Lower lobe of right lung (tissue), 2 donors: ENCODE data around the gene FBL. TPM values are rescaled to one million over a fixed set of nuclear protein-coding genes. Genes with fewer than 3 reads are reported as not detected.

Experiments used
- ATAC-seq, 2 donors: fragments of 200-7000 bp; cut with Tn5 transposase; one replicate each; pipeline ENCODE4 v1.9.1; 2020 to 2022; ENCODE audit warnings: mild to moderate bottlenecking in 2 of 2, moderate library complexity in 2 of 2
- DNase-seq: peaks from one replicate; pipeline ENCODE4 v3.0.0-alpha.2; 2020
- H3K27ac ChIP-seq: fragments of 200-600 bp; one replicate; pipeline ENCODE4 v1.8.0; 2022
- H3K27me3 ChIP-seq: fragments of 200-600 bp; one replicate; pipeline ENCODE4 v1.8.0; 2022; ENCODE audit warnings: low read depth
- H3K36me3 ChIP-seq: fragments of 200-600 bp; one replicate; pipeline ENCODE4 v1.8.0; 2022; ENCODE audit warnings: mild to moderate bottlenecking
- H3K4me1 ChIP-seq: fragments of 200-600 bp; one replicate; pipeline ENCODE4 v1.8.0; 2022
- H3K4me3 ChIP-seq: fragments of 200-600 bp; one replicate; pipeline ENCODE4 v1.8.0; 2022; ENCODE audit warnings: mild to moderate bottlenecking
- H3K9me3 ChIP-seq: fragments of 200-600 bp; one replicate; pipeline ENCODE4 v1.8.0; 2022
- intact Hi-C: fragments of 100-400 bp; cut with DNase I; formaldehyde crosslinking; loops from one replicate; pipeline ENCODE4 v1.11.0; 2022
- total RNA-seq: library from RNA; stranded (reverse); fragmentation: NEBNext Ultra II Directional; extraction: Animal tissue kit (Norgen Biotek cat#: 25700); gene quantifications from one replicate; pipeline ENCODE4 v1.2.1, GENCODE V29; 2021
- TF ChIP-seq, protein P1 (sequence below): fragments of 200-600 bp; IDR thresholded peaks from one replicate; pipeline ENCODE4 v1.8.0; 2022; ENCODE audit warnings: antibody characterized with exemption, mild to moderate bottlenecking
- donor health status: DM: no; HTN: yes; CAD: no; lungs with severe emphysema.

Gene FBL
- total RNA-seq, 1 donor from 2014 or later: 117 TPM

DNA sequence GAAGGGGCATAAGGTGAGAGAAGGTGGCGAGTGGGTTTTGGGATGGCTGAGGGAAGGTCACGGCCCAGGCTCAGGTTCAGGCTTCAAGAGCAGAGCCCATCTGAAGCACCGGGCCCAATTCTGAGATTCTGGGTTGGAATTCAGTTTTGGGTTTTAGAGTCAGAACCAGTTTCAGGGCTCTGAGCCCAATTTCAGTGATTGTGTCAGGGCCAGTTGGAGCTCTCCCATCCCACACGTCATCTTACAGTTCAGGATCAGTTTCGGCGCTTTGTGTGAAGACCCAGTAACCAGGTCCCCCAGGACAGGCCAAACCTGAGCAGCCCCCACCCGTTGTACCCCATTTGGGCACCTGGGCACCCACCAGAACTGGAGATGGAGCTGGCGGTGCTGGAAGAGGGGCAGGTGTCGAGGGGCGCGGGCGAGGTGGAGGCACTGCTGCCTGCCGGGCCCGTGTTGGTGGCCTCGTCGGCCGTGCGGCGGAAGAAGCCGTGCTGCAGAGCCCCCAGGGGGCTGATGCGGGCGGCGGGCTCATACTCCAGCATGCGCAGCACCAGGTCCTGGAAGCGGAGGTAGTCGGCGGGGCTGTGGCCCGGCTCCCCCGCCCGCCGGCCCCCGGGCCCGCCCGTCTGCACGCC is 19.8 kb downstream of the FBL start:
- peaks cover 63% of the 10 kb centered on the region for H3K36me3 ChIP-seq
- no peak for ATAC-seq
- intact Hi-C loops: no loop called here

DNA sequence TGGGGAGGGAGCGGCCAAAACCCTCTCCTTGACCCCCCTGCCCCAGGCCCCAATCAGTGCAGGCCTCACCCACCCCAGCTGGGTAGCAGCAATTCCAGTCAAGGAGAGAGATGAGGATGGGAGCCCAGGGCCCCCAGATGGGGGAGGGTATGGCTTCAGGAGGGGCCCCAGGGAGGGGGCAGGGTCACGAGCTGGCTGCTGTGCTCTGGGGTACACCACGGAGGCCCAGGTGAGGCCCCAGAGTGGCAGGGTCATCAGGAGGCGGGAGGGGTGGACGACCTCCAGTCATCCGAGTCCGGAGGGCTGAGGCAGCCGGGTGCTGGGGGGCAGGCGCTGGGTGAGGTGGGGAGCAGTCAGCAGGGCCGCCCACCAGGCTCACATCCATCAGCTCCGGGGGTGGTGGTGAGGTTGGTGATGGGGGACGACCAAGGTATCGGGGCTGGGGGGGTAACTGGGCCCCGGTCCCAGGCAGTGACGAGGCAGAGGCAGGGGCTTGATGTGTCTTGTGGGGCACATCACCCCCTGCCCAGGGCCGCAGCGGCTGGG is 20.6 kb downstream of the FBL start:
- TF ChIP-seq, protein P1, sequence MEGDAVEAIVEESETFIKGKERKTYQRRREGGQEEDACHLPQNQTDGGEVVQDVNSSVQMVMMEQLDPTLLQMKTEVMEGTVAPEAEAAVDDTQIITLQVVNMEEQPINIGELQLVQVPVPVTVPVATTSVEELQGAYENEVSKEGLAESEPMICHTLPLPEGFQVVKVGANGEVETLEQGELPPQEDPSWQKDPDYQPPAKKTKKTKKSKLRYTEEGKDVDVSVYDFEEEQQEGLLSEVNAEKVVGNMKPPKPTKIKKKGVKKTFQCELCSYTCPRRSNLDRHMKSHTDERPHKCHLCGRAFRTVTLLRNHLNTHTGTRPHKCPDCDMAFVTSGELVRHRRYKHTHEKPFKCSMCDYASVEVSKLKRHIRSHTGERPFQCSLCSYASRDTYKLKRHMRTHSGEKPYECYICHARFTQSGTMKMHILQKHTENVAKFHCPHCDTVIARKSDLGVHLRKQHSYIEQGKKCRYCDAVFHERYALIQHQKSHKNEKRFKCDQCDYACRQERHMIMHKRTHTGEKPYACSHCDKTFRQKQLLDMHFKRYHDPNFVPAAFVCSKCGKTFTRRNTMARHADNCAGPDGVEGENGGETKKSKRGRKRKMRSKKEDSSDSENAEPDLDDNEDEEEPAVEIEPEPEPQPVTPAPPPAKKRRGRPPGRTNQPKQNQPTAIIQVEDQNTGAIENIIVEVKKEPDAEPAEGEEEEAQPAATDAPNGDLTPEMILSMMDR: no peak
- ATAC-seq (no peak), DNase-seq (no peak)
- Histone ChIP-seq H3K27me3 (no peaks in the 10 kb centered on the region), H3K36me3 (peaks cover 55% of the 10 kb centered on the region), H3K9me3 (no peaks in the 10 kb centered on the region), H3K4me1 (peaks cover 7% of the 10 kb centered on the region), H3K4me3 (no peak overlapping the region), H3K27ac (no peak overlapping the region)
- intact Hi-C loops: no loop called here

More for the DNA sequence above, 19.8 kb downstream of the FBL start:
- Histone ChIP-seq H3K27me3 (no peaks in the 10 kb centered on the region), H3K27ac (no peak overlapping the region), H3K4me3 (no peak overlapping the region), H3K9me3 (no peaks in the 10 kb centered on the region), H3K4me1 (peaks cover 7% of the 10 kb centered on the region)
- TF ChIP-seq, protein P1: no peak
- no peak for DNase-seq

DNA sequence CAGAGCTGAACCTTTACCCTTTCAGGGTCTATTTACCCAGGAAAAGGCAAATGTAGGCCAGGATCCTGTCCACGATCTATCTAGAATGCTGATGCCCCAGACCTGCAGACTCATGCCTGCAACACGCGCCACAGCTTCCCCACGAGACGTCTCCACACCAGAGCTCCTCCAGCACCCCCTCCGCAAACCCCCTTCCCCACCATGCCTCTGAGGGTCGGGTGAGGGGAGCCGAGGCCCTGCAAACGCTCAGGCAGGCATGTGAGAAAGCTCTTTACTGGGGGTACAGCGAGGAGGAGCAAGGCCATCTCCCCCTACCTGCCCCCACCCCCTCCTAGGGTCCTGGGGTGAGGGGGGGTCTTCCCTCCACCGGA is 21.1 kb downstream of the FBL start:
- Histone ChIP-seq H3K27me3 (no peaks in the 10 kb centered on the region), H3K4me1 (peaks cover 7% of the 10 kb centered on the region), H3K4me3 (peak overlapping the region; percentile 89), H3K36me3 (peaks cover 50% of the 10 kb centered on the region), H3K9me3 (no peaks in the 10 kb centered on the region), H3K27ac (peak overlapping the region; percentile 60)
- intact Hi-C loops: no loop called here
- ATAC-seq (no peak), DNase-seq (no peak)
- TF ChIP-seq, protein P1: no peak

DNA sequence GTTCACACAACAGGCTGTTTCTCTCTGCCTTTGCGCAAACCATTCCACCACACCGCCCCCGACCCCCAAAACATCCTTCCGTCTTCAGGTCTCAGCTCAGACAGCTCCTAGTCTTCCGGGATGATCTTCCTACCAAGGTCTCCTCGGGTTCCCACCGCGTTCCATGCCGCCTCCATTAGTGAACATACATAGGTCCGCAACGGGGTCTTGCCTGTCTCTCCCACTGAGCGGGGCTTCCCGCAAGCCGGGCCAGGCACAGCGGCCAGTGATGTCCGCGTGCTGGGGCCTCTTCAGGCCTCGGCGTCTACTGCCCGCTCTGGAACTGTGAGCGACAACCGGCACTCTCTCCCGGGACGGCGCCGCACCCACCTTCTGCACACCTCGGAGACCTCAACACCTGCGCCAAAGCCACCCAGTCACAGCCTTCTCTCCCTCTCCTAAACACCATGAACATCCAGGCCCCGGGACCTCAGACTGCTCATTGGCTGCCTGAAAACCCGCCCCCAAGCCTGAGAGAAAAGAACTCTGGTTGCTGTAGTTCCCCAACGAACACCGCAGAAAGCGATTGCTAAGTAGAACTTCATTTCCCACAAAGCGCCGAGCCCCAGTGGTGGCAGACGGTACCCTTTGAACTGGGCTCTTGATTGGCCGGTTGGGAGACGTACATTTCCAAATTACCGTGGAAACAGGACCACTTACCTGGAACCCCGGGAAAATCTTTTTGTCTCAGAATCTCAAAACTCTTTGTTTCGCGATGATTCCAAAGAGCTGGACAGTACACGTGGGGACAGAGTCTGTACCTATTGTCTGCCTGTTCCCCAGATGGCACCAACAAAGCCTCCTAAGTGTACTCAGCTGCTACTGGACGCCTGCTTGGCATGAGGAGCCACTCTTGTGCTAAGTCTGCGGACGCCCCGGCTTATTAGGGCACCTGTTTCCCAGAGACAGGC is 21.8 kb downstream of the FBL start:
- intact Hi-C loops: no loop called here
- Histone ChIP-seq H3K9me3 (no peaks in the 10 kb centered on the region), H3K27ac (peak overlapping the region; percentile 71), H3K36me3 (peaks cover 43% of the 10 kb centered on the region), H3K4me1 (peaks cover 7% of the 10 kb centered on the region), H3K27me3 (no peaks in the 10 kb centered on the region), H3K4me3 (peak overlapping the region; percentile 89)
- DNase-seq: peak; percentile 90
- ATAC-seq: peak; percentile 95 to 98
- TF ChIP-seq, protein P1: no peak

DNA sequence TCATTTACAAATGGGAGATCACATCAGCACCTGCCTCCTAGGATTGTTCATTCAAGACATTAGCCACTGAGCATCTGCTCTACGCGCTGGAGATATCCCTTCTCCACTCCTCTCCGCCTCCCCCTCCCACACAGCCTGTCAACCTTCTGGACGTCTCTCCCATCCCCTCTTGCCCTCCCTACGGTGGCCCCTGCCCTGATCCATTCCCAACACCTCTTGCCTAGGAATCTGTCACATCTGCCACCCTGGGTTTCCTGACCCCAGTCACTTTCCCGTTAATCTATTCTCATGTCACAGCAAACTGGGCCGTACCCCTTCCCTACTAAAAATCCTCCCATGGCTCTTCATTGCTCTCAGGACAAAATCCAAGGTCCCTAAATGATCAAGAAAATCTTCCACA is 22.5 kb downstream of the FBL start:
- H3K27ac ChIP-seq: peak overlapping the region; percentile 71
- H3K9me3 ChIP-seq: no peaks in the 10 kb centered on the region
- TF ChIP-seq, protein P1: no peak
- H3K36me3 ChIP-seq: peaks cover 36% of the 10 kb centered on the region
- no peaks in the 10 kb centered on the region for H3K27me3 ChIP-seq
- ATAC-seq (no peak), DNase-seq (no peak)
- peak overlapping the region; percentile 89 for H3K4me3 ChIP-seq
- peaks cover 7% of the 10 kb centered on the region for H3K4me1 ChIP-seq
- intact Hi-C loops: no loop called here
